Adrenal gland (tissue), 5 donors: Measurements from ENCODE around the gene DPP6.

ENCODE experiments used
- CTCF ChIP-seq, 6 experiments: fragments of 450-650 bp in 4 of 6; fragments of 200-600 bp in 2 of 6; sonication (generic) in 1 of 6; IDR thresholded peaks; 1 replicate in 5 of 6; 2 replicates in 1 of 6; pipeline versions ENCODE4 v1.5.1 to v1.8.0; 2016 to 2021; ENCODE audit warnings: antibody characterized with exemption in 6 of 6, mild to moderate bottlenecking in 2 of 6, moderate library complexity in 1 of 6
- POLR2A ChIP-seq, 2 donors: fragments of 450-650 bp; IDR thresholded peaks; one replicate each; pipeline ENCODE4 v1.6.1; 2017; ENCODE audit warnings: antibody characterized with exemption in 2 of 2, mild to moderate bottlenecking in 2 of 2, moderate library complexity in 1 of 2
- donor health status: DM: no; HTN: no; CAD: no.

- TF ChIP-seq CTCF (IDR thresholded peaks at IDR 0.05), result no peak
- no peak for TF ChIP-seq POLR2A (IDR thresholded peaks at IDR 0.05)
Observed at GRCh38 chr7:154698726-154699291, 646.6 kb downstream of the DPP6 start.
